Anterior cingulate cortex (tissue), 58 donors: ENCODE results near the gene DOK1.
"Not testable (repeated sequence)": the region's sequence is repeated elsewhere in the genome, so short reads cannot be mapped to it uniquely, and the experiment has no call there.

Experiments used
- DNase-seq, 58 donors: peaks; one replicate each; lab custom pipeline; 2025; lab: John Stamatoyannopoulos, UW

The DOK1 gene

GRCh38 chr2:74544634-74545033 is 9.9 kb upstream of the DOK1 start:
- no peak for DNase-seq

GRCh38 chr2:74546004-74546403 is 8.5 kb upstream of the DOK1 start:
- no peak for DNase-seq

GRCh38 chr2:74548285-74548899 is 6.1 kb upstream of the DOK1 start:
- no peak for DNase-seq

GRCh38 chr2:74548900-74549826 is 5.4 kb upstream of the DOK1 start:
- DNase-seq = peak in 12 of 58 donors; percentile 10 to 30 (median 14)

- DNase-seq = no peak
Measured at GRCh38 chr2:74550231-74550630, 4.3 kb upstream of the DOK1 start.

- no peak for DNase-seq
Measured at GRCh38 chr2:74551530-74551929, 3.0 kb upstream of the DOK1 start.

GRCh38 chr2:74551942-74552913 is 2.3 kb upstream of the DOK1 start:
- DNase-seq = no peak

- peak in 8 of 58 donors; percentile 11 to 41 (median 20) for DNase-seq
Measured at GRCh38 chr2:74552914-74553811, 1.4 kb upstream of the DOK1 start.

- DNase-seq = peak in 1 of 58 donors; percentile 37
Measured at GRCh38 chr2:74554820-74555531, 456 bp downstream of the DOK1 start.

GRCh38 chr2:74555610-74556103 is 1.1 kb downstream of the DOK1 start:
- DNase-seq = peak in 2 of 58 donors; percentile 10 to 14

- no peak for DNase-seq
Measured at GRCh38 chr2:74556159-74556558, 1.6 kb downstream of the DOK1 start.

- no peak for DNase-seq
Measured at GRCh38 chr2:74556831-74557370, 2.4 kb downstream of the DOK1 start.

GRCh38 chr2:74558284-74559230 is 4.0 kb downstream of the DOK1 start:
- no peak for DNase-seq

GRCh38 chr2:74559912-74560311 is 5.4 kb downstream of the DOK1 start:
- no peak for DNase-seq

GRCh38 chr2:74560591-74560990 is 6.1 kb downstream of the DOK1 start:
- DNase-seq = no peak

GRCh38 chr2:74561022-74561421 is 6.5 kb downstream of the DOK1 start:
- DNase-seq = not testable (repeated sequence)

- DNase-seq = no peak
Measured at GRCh38 chr2:74562126-74562775, 7.7 kb downstream of the DOK1 start.
